Esophagus muscularis mucosa (tissue), 4 donors: ENCODE measurements around the gene FAM114A1.

Experiments
- CTCF ChIP-seq, 3 experiments: fragments of 200-600 bp in 2 of 3; fragments of 450-650 bp in 1 of 3; sonication (generic) in 2 of 3; IDR thresholded peaks; one replicate each; pipeline ENCODE4 v1.5.1; 2017 to 2019; ENCODE audit warnings: antibody characterized with exemption in 3 of 3, mild to moderate bottlenecking in 2 of 3, moderate library complexity in 1 of 3
- EP300 ChIP-seq: sonication (generic); formaldehyde crosslinking; IDR thresholded peaks from one replicate; pipeline ENCODE4 v1.6.1; 2017; ENCODE audit warnings: antibody characterized with exemption
- POLR2A ChIP-seq: fragments of 450-650 bp; IDR thresholded peaks from one replicate; pipeline ENCODE4 v1.6.1; 2017; ENCODE audit warnings: antibody characterized with exemption, moderate library complexity, mild to moderate bottlenecking, low read depth
- POLR2AphosphoS5 ChIP-seq, 2 donors: sonication (generic); formaldehyde crosslinking; IDR thresholded peaks; one replicate each; pipeline ENCODE4 v1.6.1; 2017; ENCODE audit warnings: antibody characterized with exemption in 2 of 2

GRCh38 chr4:38857354-38858096 is 10.1 kb upstream of the FAM114A1 start:
- no peak for TF ChIP-seq CTCF (IDR thresholded peaks at IDR 0.05)
- TF ChIP-seq POLR2A, result no peak
- TF ChIP-seq POLR2AphosphoS5 (IDR thresholded peaks at IDR 0.05), result peak; percentile 20 to 53
- TF ChIP-seq EP300, result no peak
